Astrocyte (in vitro differentiated cells and primary cell): ENCODE measurements around the gene TCEAL4. TPM values are rescaled to one million over a fixed set of nuclear protein-coding genes. Genes with fewer than 3 reads are reported as not detected.

Experiments used
- DNase-seq: peaks from one replicate; pipeline ENCODE4 v3.0.0-alpha.2; 2010; ENCODE audit warnings: low read depth
- FAIRE-seq: peaks from 2 replicates; lab custom pipeline; 2011; peaks lifted over from hg19 to GRCh38; lab: Jason Lieb, UNC
- H2AFZ ChIP-seq: 2 replicates; pipeline ENCODE4 v1.6.0; 2012; ENCODE audit warnings: low read depth, low read length, inconsistent platforms
- H3K27ac ChIP-seq: 2 replicates; pipeline ENCODE4 v1.5.1; 2011; ENCODE audit warnings: low read depth, low read length, inconsistent platforms
- H3K27me3 ChIP-seq: 2 replicates; pipeline ENCODE4 v1.6.0; 2011; ENCODE audit warnings: low read length, inconsistent platforms; ENCODE audit not compliant: insufficient read depth
- H3K36me3 ChIP-seq: 2 replicates; pipeline ENCODE4 v1.5.1; 2011; ENCODE audit warnings: low read length, inconsistent platforms; ENCODE audit not compliant: insufficient read depth
- H3K4me1 ChIP-seq: 2 replicates; pipeline ENCODE4 v1.5.1; 2011; ENCODE audit warnings: low read length, inconsistent platforms; ENCODE audit not compliant: insufficient read depth
- H3K4me2 ChIP-seq: 2 replicates; pipeline ENCODE4 v1.6.0; 2012; ENCODE audit warnings: low read length, inconsistent platforms
- H3K4me3 ChIP-seq: 2 replicates; pipeline ENCODE4 v1.5.1; 2011; ENCODE audit warnings: low read depth, mild to moderate bottlenecking, low read length, inconsistent platforms; ENCODE audit not compliant: insufficient read depth
- H3K79me2 ChIP-seq: 2 replicates; pipeline ENCODE4 v1.6.0; 2012; ENCODE audit warnings: mild to moderate bottlenecking, low read length, inconsistent platforms; ENCODE audit not compliant: insufficient read depth
- H3K9ac ChIP-seq: 2 replicates; pipeline ENCODE4 v1.6.0; 2012; ENCODE audit warnings: mild to moderate bottlenecking, low read length, inconsistent platforms
- H3K9me3 ChIP-seq: 2 replicates; pipeline ENCODE4 v1.5.1; 2012; ENCODE audit warnings: low read depth, mild to moderate bottlenecking, low read length, inconsistent platforms; ENCODE audit not compliant: insufficient read depth
- H4K20me1 ChIP-seq: 2 replicates; pipeline ENCODE4 v1.6.0; 2012; ENCODE audit warnings: low read length, inconsistent platforms; ENCODE audit not compliant: insufficient read depth
- H3K27ac Mint-ChIP-seq: one replicate; pipeline ENCODE4 v1.8.0; 2021; ENCODE audit warnings: mild to moderate bottlenecking, mixed read lengths; ENCODE audit not compliant: unreplicated experiment
- H3K27me3 Mint-ChIP-seq: one replicate; pipeline ENCODE4 v1.8.0; 2021; ENCODE audit warnings: low read depth, mixed read lengths; ENCODE audit not compliant: unreplicated experiment
- H3K36me3 Mint-ChIP-seq: one replicate; pipeline ENCODE4 v1.8.0; 2021; ENCODE audit warnings: low read depth, mixed read lengths; ENCODE audit not compliant: unreplicated experiment
- H3K4me1 Mint-ChIP-seq: one replicate; pipeline ENCODE4 v1.8.0; 2021; ENCODE audit warnings: low read depth, mixed read lengths; ENCODE audit not compliant: unreplicated experiment
- H3K4me3 Mint-ChIP-seq: one replicate; pipeline ENCODE4 v1.8.0; 2021; ENCODE audit warnings: mild to moderate bottlenecking, moderate library complexity, mixed read lengths; ENCODE audit not compliant: unreplicated experiment
- H3K9me3 Mint-ChIP-seq: one replicate; pipeline ENCODE4 v1.8.0; 2021; ENCODE audit warnings: mild to moderate bottlenecking, mixed read lengths; ENCODE audit not compliant: unreplicated experiment
- EZH2 ChIP-seq: IDR thresholded peaks from 2 replicates; pipeline ENCODE4 v1.6.1; 2012; ENCODE audit warnings: mild to moderate bottlenecking, low read length, inconsistent platforms; ENCODE audit not compliant: insufficient read depth
- total RNA-seq: library from RNA; stranded (reverse); gene quantifications from 2 replicates; pipeline ENCODE4 v1.2.1, GENCODE V29; 2021
- TF ChIP-seq, protein P1 (sequence below): IDR thresholded peaks from 2 replicates; pipeline ENCODE4 v1.5.1; 2011; ENCODE audit warnings: low read depth, mild to moderate bottlenecking, inconsistent platforms, low read length, moderate library complexity; ENCODE audit not compliant: insufficient read depth

The TCEAL4 gene
- total RNA-seq, 1 donor from 2014 or later: 51.3 TPM

DNA sequence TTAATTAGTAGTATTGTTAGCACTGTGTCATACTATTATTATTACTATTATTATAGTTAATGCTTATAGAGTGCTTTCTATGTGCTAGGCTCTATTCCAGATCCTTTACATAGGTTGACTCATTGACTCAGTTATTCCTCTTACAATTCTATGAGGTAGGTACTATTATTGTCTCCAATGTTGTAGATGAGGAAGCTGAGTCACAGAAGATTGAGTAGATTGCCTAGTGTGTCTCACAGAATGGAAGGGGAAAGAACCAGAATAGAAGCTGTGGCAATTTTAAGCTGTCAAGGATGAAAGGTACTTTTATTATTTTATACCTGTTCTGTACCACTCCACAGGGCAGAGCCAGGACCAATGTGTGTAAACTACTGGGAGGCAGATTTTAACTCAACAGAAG is 41.5 kb downstream of the TCEAL4 start:
- H3K4me1 ChIP-seq: peaks cover 3% of the 10 kb centered on the region
- no peak overlapping the region for H2AFZ ChIP-seq
- no peaks in the 10 kb centered on the region for H3K27me3 ChIP-seq
- no peak overlapping the region for H3K4me2 ChIP-seq
- Mint-ChIP-seq H3K4me1 (peaks cover 6% of the 10 kb centered on the region), H3K4me3 (no peak overlapping the region), H3K27ac (no peak overlapping the region), H3K27me3 (no peaks in the 10 kb centered on the region), H3K9me3 (no peaks in the 10 kb centered on the region), H3K36me3 (no peaks in the 10 kb centered on the region)
- H4K20me1 ChIP-seq: no peaks in the 10 kb centered on the region
- no peak overlapping the region for H3K9ac ChIP-seq
- no peak for TF ChIP-seq EZH2
- TF ChIP-seq, protein P1, sequence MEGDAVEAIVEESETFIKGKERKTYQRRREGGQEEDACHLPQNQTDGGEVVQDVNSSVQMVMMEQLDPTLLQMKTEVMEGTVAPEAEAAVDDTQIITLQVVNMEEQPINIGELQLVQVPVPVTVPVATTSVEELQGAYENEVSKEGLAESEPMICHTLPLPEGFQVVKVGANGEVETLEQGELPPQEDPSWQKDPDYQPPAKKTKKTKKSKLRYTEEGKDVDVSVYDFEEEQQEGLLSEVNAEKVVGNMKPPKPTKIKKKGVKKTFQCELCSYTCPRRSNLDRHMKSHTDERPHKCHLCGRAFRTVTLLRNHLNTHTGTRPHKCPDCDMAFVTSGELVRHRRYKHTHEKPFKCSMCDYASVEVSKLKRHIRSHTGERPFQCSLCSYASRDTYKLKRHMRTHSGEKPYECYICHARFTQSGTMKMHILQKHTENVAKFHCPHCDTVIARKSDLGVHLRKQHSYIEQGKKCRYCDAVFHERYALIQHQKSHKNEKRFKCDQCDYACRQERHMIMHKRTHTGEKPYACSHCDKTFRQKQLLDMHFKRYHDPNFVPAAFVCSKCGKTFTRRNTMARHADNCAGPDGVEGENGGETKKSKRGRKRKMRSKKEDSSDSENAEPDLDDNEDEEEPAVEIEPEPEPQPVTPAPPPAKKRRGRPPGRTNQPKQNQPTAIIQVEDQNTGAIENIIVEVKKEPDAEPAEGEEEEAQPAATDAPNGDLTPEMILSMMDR: no peak
- peaks cover 14% of the 10 kb centered on the region for H3K79me2 ChIP-seq
- no peaks in the 10 kb centered on the region for H3K36me3 ChIP-seq
- no peak for FAIRE-seq
- DNase-seq: peak; percentile 20
- no peaks in the 10 kb centered on the region for H3K9me3 ChIP-seq
- peak overlapping the region; percentile 42 for H3K27ac ChIP-seq
- no peak overlapping the region for H3K4me3 ChIP-seq

DNA sequence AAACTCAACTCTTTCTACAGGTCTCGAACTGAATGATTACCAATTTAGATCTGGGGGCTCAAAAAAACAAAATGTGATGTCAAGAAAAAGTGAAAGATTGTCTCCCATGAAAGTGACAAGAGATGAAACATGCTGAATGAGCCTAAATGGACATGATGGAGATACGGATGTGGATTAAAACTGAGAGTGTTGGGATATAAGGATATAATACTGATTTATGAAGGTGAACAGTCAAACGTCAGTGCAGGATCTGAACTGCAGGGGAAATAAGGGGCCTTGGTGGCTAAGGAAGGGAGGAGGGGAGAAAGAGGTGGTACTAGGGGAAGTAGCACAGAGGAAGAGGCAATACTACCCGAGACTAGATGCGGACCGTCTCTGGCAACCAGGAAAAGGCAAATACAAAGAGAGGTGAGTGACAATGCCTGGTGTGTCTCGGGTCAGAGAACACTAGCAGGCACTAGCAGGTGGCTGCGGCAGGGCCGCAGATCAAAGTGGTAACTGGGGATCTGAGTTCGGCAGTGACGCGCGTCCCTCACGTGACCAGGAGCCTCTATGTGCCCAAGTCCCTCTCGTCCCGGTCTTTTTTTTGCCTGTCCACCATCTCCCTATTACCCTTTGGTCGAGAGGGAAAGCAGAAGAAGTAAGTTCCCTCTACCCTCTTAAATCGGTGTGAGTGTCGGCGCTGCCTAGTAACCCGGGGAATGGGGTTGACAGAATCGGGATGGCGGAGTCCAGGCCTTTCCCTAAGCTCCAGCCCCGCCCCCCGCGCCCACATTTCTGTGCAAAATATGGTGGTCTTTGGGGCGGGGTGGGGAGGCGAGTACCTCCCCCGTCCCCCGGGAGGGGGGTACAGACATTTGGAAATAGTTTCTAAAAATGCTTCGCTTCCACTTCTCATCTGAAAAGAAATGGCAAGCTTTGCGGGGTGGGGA is 43.3 kb downstream of the TCEAL4 start, which contains the start of gene TCEAL1:
TSS of gene TCEAL1 (plus strand) at position 590 of the 932 bp plus-strand sequence. CDS start 942 bp downstream, outside the sequence.
- H3K4me2 ChIP-seq: peak within 1 kb of the TSS; percentile 98
- DNase-seq: peak; percentile 38
- H3K36me3 Mint-ChIP-seq: no peaks in the 10 kb centered on the region
- H3K9ac ChIP-seq: peak within 1 kb of the TSS; percentile 92
- no peaks in the 10 kb centered on the region for H3K9me3 ChIP-seq
- no peaks in the 10 kb centered on the region for H3K27me3 ChIP-seq
- H3K4me1 Mint-ChIP-seq: peaks cover 6% of the 10 kb centered on the region
- no peaks in the 10 kb centered on the region for H3K36me3 ChIP-seq
- peak within 1 kb of the TSS; percentile 85 for H3K27ac ChIP-seq
- H3K27ac Mint-ChIP-seq: peak within 1 kb of the TSS; percentile 75
- H3K4me3 Mint-ChIP-seq: peak within 1 kb of the TSS; percentile 90
- no peaks in the 10 kb centered on the region for H3K9me3 Mint-ChIP-seq
- TF ChIP-seq, protein P1: no peak
- TF ChIP-seq EZH2: no peak
- peak within 1 kb of the TSS; percentile 84 for H2AFZ ChIP-seq
- peaks cover 14% of the 10 kb centered on the region for H3K79me2 ChIP-seq
- H3K4me3 ChIP-seq: peak within 1 kb of the TSS; percentile 74
- peaks cover 3% of the 10 kb centered on the region for H3K4me1 ChIP-seq
- no peaks in the 10 kb centered on the region for H3K27me3 Mint-ChIP-seq
- H4K20me1 ChIP-seq: no peaks in the 10 kb centered on the region
- peak; percentile 29 for FAIRE-seq
